Kidney (tissue), 14 donors: ENCODE data around the gene AP5Z1. TPM values are rescaled to one million over a fixed set of nuclear protein-coding genes. Genes with fewer than 3 reads are reported as not detected.
A peak's percentile ranks its signal among the peaks of the same experiment; 100 is the strongest.

Experiments used
- DNase-seq, 5 donors: peaks; one replicate each; pipeline ENCODE4 v3.0.0-alpha.2; 2013 to 2020
- FAIRE-seq: peaks from 2 replicates; lab custom pipeline; 2012; peaks lifted over from hg19 to GRCh38; lab: Jason Lieb, UNC
- H3K27ac ChIP-seq, 2 donors: one replicate each; pipeline ENCODE4 v1.7.0; 2013; ENCODE audit warnings: low read depth in 2 of 2, low read length in 2 of 2, inconsistent platforms in 1 of 2
- H3K27me3 ChIP-seq: one replicate; pipeline ENCODE4 v1.7.1; 2013; ENCODE audit warnings: low read length, inconsistent platforms; ENCODE audit not compliant: control insufficient read depth, insufficient read depth
- H3K36me3 ChIP-seq, 3 donors: one replicate each; pipeline versions ENCODE4 v1.7.0 to v1.7.1; 2013; ENCODE audit warnings: low read length in 3 of 3, control low read depth in 1 of 3, inconsistent platforms in 1 of 3; ENCODE audit not compliant: insufficient read depth in 3 of 3, control insufficient read depth in 2 of 3
- H3K4me1 ChIP-seq, 3 donors: one replicate each; pipeline versions ENCODE4 v1.7.0 to v1.7.1; 2013; ENCODE audit warnings: low read length in 3 of 3, inconsistent platforms in 1 of 3, low read depth in 1 of 3; ENCODE audit not compliant: control insufficient read depth in 2 of 3, insufficient read depth in 2 of 3
- H3K4me3 ChIP-seq, 3 donors: one replicate each; pipeline versions ENCODE4 v1.7.0 to v1.8.1; 2013; ENCODE audit warnings: low read length in 3 of 3, control low read depth in 1 of 3, inconsistent platforms in 1 of 3
- H3K9ac ChIP-seq, 3 donors: one replicate each; pipeline versions ENCODE4 v1.7.0 to v1.7.1; 2013; ENCODE audit warnings: low read length in 3 of 3, control low read depth in 1 of 3, inconsistent platforms in 1 of 3
- H3K9me3 ChIP-seq, 3 donors: one replicate each; pipeline versions ENCODE4 v1.7.0 to v1.7.1; 2013; ENCODE audit warnings: low read length in 3 of 3, control low read depth in 1 of 3, inconsistent platforms in 1 of 3; ENCODE audit not compliant: control insufficient read depth in 2 of 3, insufficient read depth in 1 of 3
- intact Hi-C: fragments of 100-400 bp; cut with DNase I; formaldehyde crosslinking; loops from one replicate; pipeline ENCODE4 v1.11.1; 2022
- polyA plus RNA-seq: library from polyadenylated mRNA; stranded (reverse); fragments of 350-450 nt; fragmentation: Illumina TruSeq; extraction: RNeasy Lipid Tissue Mini Kit (QIAGEN cat#74804); gene quantifications from one replicate; pipeline ENCODE4 v1.2.3, GENCODE V29; 2014; ENCODE audit warnings: low read depth, low replicate concordance; ENCODE audit not compliant: insufficient read depth
- total RNA-seq: library from RNA; stranded (reverse); fragmentation: NEBNext Ultra II Directional; extraction: Animal tissue kit (Norgen Biotek cat#: 25700); gene quantifications from one replicate; pipeline ENCODE4 v1.2.1, GENCODE V29; 2021
- TF ChIP-seq, protein P1 (sequence below): IDR thresholded peaks from 3 replicates; pipeline ENCODE4 v1.5.1; 2012; ENCODE audit warnings: mild to moderate bottlenecking, moderate library complexity, borderline replicate concordance; ENCODE audit not compliant: insufficient read depth; ENCODE audit errors: extremely low read depth
- donor health status: control.
- donor health status: control.
- donor health status: control.
- donor health status: control.
- donor health status: control.
- donor health status: DM: yes; HTN: yes; CAD: no.
- donor health status: Normal renal cell carcinoma (clear cell type).

Gene AP5Z1
- total and polyA plus RNA-seq, 2 donors from 2014 or later = 23.4 to 38.5 TPM

DNA sequence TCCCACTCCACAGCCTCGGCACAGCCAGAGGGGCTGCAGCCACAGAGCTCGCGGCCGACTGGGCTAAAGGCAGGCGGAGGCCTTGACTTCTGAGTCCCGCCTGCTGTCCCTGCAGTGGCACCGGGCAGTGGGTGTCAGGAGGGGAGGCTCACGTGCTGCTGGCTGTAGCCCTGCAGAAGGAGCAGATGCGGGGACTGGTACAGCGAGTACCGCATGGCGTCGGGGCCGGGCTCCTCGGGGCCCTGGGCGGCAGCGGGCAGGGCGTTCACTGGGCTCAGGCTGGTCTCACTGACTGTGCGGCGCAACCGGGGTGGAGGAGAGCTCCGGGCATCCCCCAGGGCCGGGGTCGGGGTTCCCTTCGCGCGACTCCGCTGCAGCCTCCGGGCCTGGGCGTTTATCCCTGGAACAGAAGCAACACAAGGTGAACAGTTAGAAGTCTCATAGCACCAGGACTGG is 60.8 kb downstream of the AP5Z1 start:
- H3K4me1 ChIP-seq = no peaks in the 10 kb centered on the region
- peak in 1 of 5 donors; percentile 35 for DNase-seq
- no peaks in the 10 kb centered on the region for H3K9me3 ChIP-seq
- no peak for FAIRE-seq
- H3K9ac ChIP-seq = no peak overlapping the region
- H3K36me3 ChIP-seq = no peaks in the 10 kb centered on the region
- TF ChIP-seq, protein P1, sequence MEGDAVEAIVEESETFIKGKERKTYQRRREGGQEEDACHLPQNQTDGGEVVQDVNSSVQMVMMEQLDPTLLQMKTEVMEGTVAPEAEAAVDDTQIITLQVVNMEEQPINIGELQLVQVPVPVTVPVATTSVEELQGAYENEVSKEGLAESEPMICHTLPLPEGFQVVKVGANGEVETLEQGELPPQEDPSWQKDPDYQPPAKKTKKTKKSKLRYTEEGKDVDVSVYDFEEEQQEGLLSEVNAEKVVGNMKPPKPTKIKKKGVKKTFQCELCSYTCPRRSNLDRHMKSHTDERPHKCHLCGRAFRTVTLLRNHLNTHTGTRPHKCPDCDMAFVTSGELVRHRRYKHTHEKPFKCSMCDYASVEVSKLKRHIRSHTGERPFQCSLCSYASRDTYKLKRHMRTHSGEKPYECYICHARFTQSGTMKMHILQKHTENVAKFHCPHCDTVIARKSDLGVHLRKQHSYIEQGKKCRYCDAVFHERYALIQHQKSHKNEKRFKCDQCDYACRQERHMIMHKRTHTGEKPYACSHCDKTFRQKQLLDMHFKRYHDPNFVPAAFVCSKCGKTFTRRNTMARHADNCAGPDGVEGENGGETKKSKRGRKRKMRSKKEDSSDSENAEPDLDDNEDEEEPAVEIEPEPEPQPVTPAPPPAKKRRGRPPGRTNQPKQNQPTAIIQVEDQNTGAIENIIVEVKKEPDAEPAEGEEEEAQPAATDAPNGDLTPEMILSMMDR = no peak
- H3K27ac ChIP-seq = no peak overlapping the region
- intact Hi-C loops = no loop called here
- no peak overlapping the region for H3K4me3 ChIP-seq
- no peaks in the 10 kb centered on the region for H3K27me3 ChIP-seq

DNA sequence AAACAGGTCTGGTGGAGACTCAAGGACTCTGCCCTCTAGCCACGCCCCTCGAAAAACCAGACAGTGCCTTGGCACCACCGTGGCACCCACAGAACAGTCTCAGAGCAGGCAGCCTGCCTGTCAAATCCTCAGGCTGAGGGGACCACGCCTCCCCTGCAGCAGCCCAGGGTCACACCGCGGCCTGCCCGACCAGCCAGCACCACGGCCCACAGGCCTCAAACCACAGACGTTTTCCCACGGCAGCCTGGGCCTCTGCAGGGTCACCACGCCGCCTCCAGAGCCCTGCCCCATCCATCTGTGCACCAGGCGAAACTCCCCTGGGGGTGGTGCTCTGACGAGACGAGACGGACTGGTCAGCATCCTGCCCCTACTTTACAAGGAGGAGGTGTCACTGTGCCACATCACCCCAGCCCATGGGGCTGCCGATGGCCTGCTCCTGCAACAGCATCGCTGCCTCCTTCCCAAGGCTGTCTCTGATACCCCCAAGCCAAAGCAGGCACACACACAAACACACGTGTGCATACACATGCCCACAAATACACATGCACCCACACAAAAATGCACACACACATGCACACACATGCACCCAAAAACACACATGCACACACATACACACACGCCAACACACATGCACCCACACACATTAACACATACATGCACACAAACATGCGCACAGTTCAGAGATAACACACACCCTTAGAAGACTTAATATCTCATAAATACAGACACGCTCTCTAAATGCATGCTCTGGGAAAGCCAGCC is 61.8 kb downstream of the AP5Z1 start:
- Histone ChIP-seq H3K36me3 (no peaks in the 10 kb centered on the region), H3K9me3 (no peaks in the 10 kb centered on the region), H3K27ac (no peak overlapping the region), H3K27me3 (no peaks in the 10 kb centered on the region), H3K9ac (no peak overlapping the region), H3K4me1 (no peaks in the 10 kb centered on the region), H3K4me3 (no peak overlapping the region)
- intact Hi-C loops = no loop called here
- DNase-seq (peak in 1 of 5 donors; percentile 48), FAIRE-seq (no peak)
- TF ChIP-seq, protein P1 = no peak

DNA sequence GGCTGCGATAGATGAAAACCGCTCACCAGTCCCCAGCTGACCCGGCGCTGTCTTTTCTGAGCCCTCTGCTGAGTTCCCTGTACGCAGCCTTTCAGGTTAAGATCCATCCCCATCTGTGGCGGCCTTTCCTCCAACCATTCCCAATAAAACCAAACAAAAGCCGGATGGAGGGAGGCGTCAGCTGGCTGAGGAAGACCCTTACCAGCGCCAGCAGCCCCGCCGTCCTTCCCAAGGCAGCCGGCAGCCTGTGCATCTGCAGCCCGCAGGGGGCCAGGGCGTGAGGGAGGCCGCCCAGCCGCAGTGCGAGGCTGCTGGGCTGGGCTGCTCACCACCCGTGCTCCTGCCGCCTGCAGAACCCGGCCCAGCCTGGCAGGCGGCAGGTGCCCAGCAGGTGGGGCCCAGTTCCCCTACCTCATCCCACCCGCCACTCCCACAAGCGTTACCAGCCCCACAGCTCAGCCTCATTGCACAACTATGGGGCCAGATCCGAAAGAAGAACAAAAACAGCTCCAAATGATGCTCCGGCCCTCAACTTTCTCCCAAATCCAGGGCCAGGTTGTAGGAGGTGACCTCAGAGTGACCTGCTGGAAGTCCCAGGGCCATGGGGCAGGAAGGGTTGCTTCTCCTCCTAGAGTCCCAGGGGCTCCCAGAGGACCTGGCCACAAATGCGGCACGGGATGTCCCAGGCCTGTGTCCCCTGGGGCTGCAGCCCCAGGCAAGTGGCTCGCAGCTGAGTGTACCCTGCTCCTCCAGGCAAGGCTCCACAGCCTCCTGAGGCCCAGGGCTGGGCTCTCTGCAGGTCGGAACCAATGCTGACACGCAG is 62.6 kb downstream of the AP5Z1 start:
- TF ChIP-seq, protein P1 = no peak
- Histone ChIP-seq H3K27ac (no peak overlapping the region), H3K27me3 (no peaks in the 10 kb centered on the region), H3K36me3 (no peaks in the 10 kb centered on the region), H3K4me1 (no peaks in the 10 kb centered on the region), H3K4me3 (no peak overlapping the region), H3K9ac (no peak overlapping the region), H3K9me3 (no peaks in the 10 kb centered on the region)
- FAIRE-seq = no peak
- DNase-seq = peak in 1 of 5 donors; percentile 54
- intact Hi-C loops = no loop called here
